GM12878 (cell line): Measurements from ENCODE around the gene ARMC8. TPM values are rescaled to one million over a fixed set of nuclear protein-coding genes. Genes with fewer than 3 reads are reported as not detected.

Source experiments
- ATAC-seq: fragments of 200-7000 bp; cut with Tn5 transposase; 3 replicates; pipeline ENCODE4 v1.9.1; 2020; ENCODE audit warnings: mild to moderate bottlenecking, moderate library complexity
- BruUV-seq: library from RNA; stranded (reverse); fragments of 400-500 nt; replicated peaks from 2 replicates; lab custom pipeline; 2021; lab: Mats Ljungman, UMichigan
- CTCF ChIA-PET: fragments of 300-600 bp; sonication (Branson Sonifier 250); formaldehyde crosslinking; extraction: SDS; loops from one replicate; lab custom pipeline; 2021; ENCODE audit warnings: inconsistent platforms; lab: Yijun Ruan, JAX
- POLR2A ChIA-PET: fragments of 350-600 bp; formaldehyde crosslinking; extraction: SDS; loops from one replicate; lab custom pipeline; 2021; ENCODE audit warnings: inconsistent platforms; lab: Charles Lee
- RAD21 ChIA-PET: fragments of 300-600 bp; sonication (Branson Sonifier 250); formaldehyde crosslinking; loops from one replicate; lab custom pipeline; 2023; ENCODE audit warnings: antibody characterized with exemption; ENCODE audit not compliant: unreplicated experiment; lab: Charles Lee
- SMC1A ChIA-PET: fragments of 300-600 bp; sonication (Branson Sonifier 250); formaldehyde crosslinking; loops from one replicate; lab custom pipeline; 2023; ENCODE audit not compliant: unreplicated experiment, uncharacterized antibody; lab: Charles Lee
- DNase-seq: peaks from one replicate; pipeline ENCODE4 v3.0.0-alpha.2; 2011; ENCODE audit warnings: low read depth, low spot score
- FAIRE-seq: peaks from 3 replicates; lab custom pipeline; 2011; peaks lifted over from hg19 to GRCh38; lab: Jason Lieb, UNC
- H2AFZ ChIP-seq: 2 replicates; pipeline ENCODE4 v1.6.0; 2011; ENCODE audit warnings: low read depth, low read length, control low read depth; ENCODE audit not compliant: control insufficient read depth
- H3K27ac ChIP-seq: 2 replicates; pipeline ENCODE4 v1.5.1; 2011; ENCODE audit warnings: control low read depth; ENCODE audit not compliant: control insufficient read depth, insufficient read depth
- H3K27me3 ChIP-seq, 2 experiments: replicated peaks in 1 of 2; 2 replicates each; pipeline versions ENCODE4 v1.6.0 to v1.6.1; 2011; ENCODE audit warnings: low read length in 1 of 2; ENCODE audit not compliant: control insufficient read depth in 2 of 2, insufficient read depth in 2 of 2
- H3K36me3 ChIP-seq, 2 experiments: 2 replicates each; pipeline ENCODE4 v1.5.1; 2011; ENCODE audit warnings: low read length in 1 of 2; ENCODE audit not compliant: control insufficient read depth in 2 of 2, insufficient read depth in 2 of 2
- H3K4me1 ChIP-seq: 2 replicates; pipeline ENCODE4 v1.6.1; 2011; ENCODE audit warnings: mild to moderate bottlenecking, low read length, moderate library complexity, mixed read lengths; ENCODE audit not compliant: control insufficient read depth, insufficient read depth
- H3K4me2 ChIP-seq: 2 replicates; pipeline ENCODE4 v1.6.0; 2011; ENCODE audit warnings: control low read depth; ENCODE audit not compliant: control insufficient read depth, insufficient read depth
- H3K4me3 ChIP-seq: fragments of 200-600 bp; sonication (generic); 2 replicates; pipeline ENCODE4 v1.5.1; 2016
- H3K79me2 ChIP-seq: 2 replicates; pipeline ENCODE4 v1.6.0; 2011; ENCODE audit warnings: low read length; ENCODE audit not compliant: control insufficient read depth, insufficient read depth
- H3K9ac ChIP-seq: 2 replicates; pipeline ENCODE4 v1.8.0; 2011; ENCODE audit warnings: low read length, control low read depth, mixed read lengths; ENCODE audit not compliant: control insufficient read depth, insufficient read depth
- H3K9me3 ChIP-seq: replicated peaks from 3 replicates; pipeline ENCODE4 v1.5.1; 2011; ENCODE audit warnings: mild to moderate bottlenecking, low read length; ENCODE audit not compliant: control insufficient read depth, insufficient read depth
- H4K20me1 ChIP-seq: 2 replicates; pipeline ENCODE4 v1.6.0; 2011; ENCODE audit not compliant: control insufficient read depth, insufficient read depth
- ETV6 ChIP-seq, 2 experiments: fragments of 450-650 bp in 1 of 2; IDR thresholded peaks in 1 of 2; conservative IDR thresholded peaks in 1 of 2; 2 replicates each; pipeline ENCODE4 v1.6.1; 2014; ENCODE audit warnings: antibody characterized with exemption in 1 of 2, borderline replicate concordance in 1 of 2, low read depth in 1 of 2, mild to moderate bottlenecking in 1 of 2, moderate library complexity in 1 of 2
- MLLT1 ChIP-seq: fragments of 450-650 bp; IDR thresholded peaks from 2 replicates; pipeline ENCODE4 v1.6.1; 2016; ENCODE audit warnings: mild to moderate bottlenecking
- WGBS: methylation state at CpG from one replicate; pipeline ENCODE4 v1.1.6; 2016; ENCODE audit warnings: low lambda C conversion rate; ENCODE audit not compliant: insufficient replicate concordance, insufficient coverage; ENCODE audit errors: missing lambda C conversion rate; 5-methylcytosine and 5-hydroxymethylcytosine counted together
- in situ Hi-C: fragments of 300-500 bp; cut with MboI; formaldehyde crosslinking; loops from 9 replicates; pipeline ENCODE4 v1.14.3; 2018; ENCODE audit warnings: mixed read lengths
- intact Hi-C: fragments of 100-400 bp; cut with micrococcal nuclease; formaldehyde crosslinking; loops from one replicate; pipeline ENCODE4 v1.14.2; 2022; ENCODE audit not compliant: unreplicated experiment
- polyA plus RNA-seq, 11 experiments: library from polyadenylated mRNA; depleted of rRNA in 4 of 11; unstranded in 6 of 11; stranded (reverse) in 5 of 11; fragments of >200 nt; fragmentation: Nextera tagmentation in 4 of 11; fragmentation: Illumina TruSeq in 1 of 11; extraction: Ambion mirVana in 4 of 11; extraction: Trizol in 1 of 11; gene quantifications; 1 replicate in 1 of 11; 2 replicates in 10 of 11; pipeline versions ENCODE4 v1.2.1 to v1.2.3, GENCODE V29; 2011 to 2016; ENCODE audit warnings: inconsistent platforms in 2 of 11, missing spikeins in 2 of 11, low read depth in 1 of 11
- total RNA-seq, 4 experiments: library from RNA; depleted of rRNA in 3 of 4; stranded (reverse); fragments of >200 nt in 3 of 4; fragmentation: Illumina TruSeq in 1 of 4; extraction: Trizol in 1 of 4; gene quantifications; 2 replicates each; pipeline versions ENCODE4 v1.2.1 to v1.2.3, GENCODE V29; 2013 to 2021

Gene ARMC8
- total and polyA plus RNA-seq, 10 of the 15 experiments (the other 5 are each of a cell fraction or from before 2014, with no cell fraction given) = 29.8 to 93.4 (median 45.3) TPM

- 76% methylated on average over 13 of the region's 13 CpGs for whole genome bisulfite sequencing
- in situ Hi-C loops (no loop called here), intact Hi-C loops (no loop called here)
- TF ChIP-seq ETV6 (conservative IDR thresholded peaks at IDR 0.05 in 1 of 2, IDR thresholded peaks at IDR 0.05 in 1 of 2; ENCODE audit: borderline replicate concordance in 1 of 2, low read depth in 1 of 2) (no peak), MLLT1 (peak; percentile 83)
- peak; percentile 72 for FAIRE-seq
- Histone ChIP-seq H4K20me1 (no peaks in the 10 kb centered on the region), H3K4me2 (peak overlapping the region; percentile 72), H3K36me3 (peaks cover 0 to 7% of the 10 kb centered on the region in 2 experiments; a peak in 2 of 4 replicates), H3K27me3 (no peaks in the 10 kb centered on the region), H3K79me2 (peaks cover 16% of the 10 kb centered on the region), H2AFZ (peak overlapping the region; percentile 93), H3K4me1 (no peaks in the 10 kb centered on the region; the same call in none of the 2 replicates), H3K27ac (no peak overlapping the region; the same call in 1 of the 2 replicates), H3K4me3 (peak overlapping the region; percentile 96), H3K9me3 (no peaks in the 10 kb centered on the region), H3K9ac (peak overlapping the region; percentile 80)
- peak; percentile 8 for ATAC-seq
- POLR2A ChIA-PET = interaction anchor here (0.7 to 4.1 kb wide), 4 partner anchors 11 to 422 kb away, joined by 4 to 20 read pairs (median 7); partner anchors contain the start of gene ARMC8
- DNase-seq = no peak
- SMC1A ChIA-PET = interaction anchor here (0.5 to 4.4 kb wide), 10 partner anchors 9 to 1844 kb away, joined by 3 to 34 read pairs (median 3); partner anchors contain the start of gene ARMC8
- RAD21 ChIA-PET = interaction anchor here (0.7 to 2.3 kb wide), 5 partner anchors 9 to 741 kb away, joined by 3 to 6 read pairs (median 3); partner anchors contain the start of gene ARMC8
- CTCF ChIA-PET = interaction anchor here (0.6 to 3.0 kb wide), 10 partner anchors 9 to 742 kb away, joined by 3 to 12 read pairs (median 3); partner anchors contain the start of gene ARMC8
- BruUV-seq = TSS peak; percentile 59
Observed at GRCh38 chr3:138173769-138174420, 13.2 kb upstream of the ARMC8 start.
